22Rv1 (cell line): ENCODE results near the gene GADD45GIP1.
"Not testable (repeated sequence)": the region's sequence is repeated elsewhere in the genome, so short reads cannot be mapped to it uniquely, and the experiment has no call there.

Experiments
- H3K27ac ChIP-seq: fragments of 450-650 bp; 2 replicates; pipeline ENCODE4 v1.5.1; 2017
- ZFX ChIP-seq: fragments of 450-650 bp; IDR thresholded peaks from 2 replicates; pipeline ENCODE4 v1.6.1; 2017; ENCODE audit warnings: antibody characterized with exemption, borderline replicate concordance
- TF ChIP-seq, protein P1 (sequence below): fragments of 450-650 bp; IDR thresholded peaks from 2 replicates; pipeline ENCODE4 v1.5.1; 2017; ENCODE audit warnings: mild to moderate bottlenecking

Gene GADD45GIP1

DNA sequence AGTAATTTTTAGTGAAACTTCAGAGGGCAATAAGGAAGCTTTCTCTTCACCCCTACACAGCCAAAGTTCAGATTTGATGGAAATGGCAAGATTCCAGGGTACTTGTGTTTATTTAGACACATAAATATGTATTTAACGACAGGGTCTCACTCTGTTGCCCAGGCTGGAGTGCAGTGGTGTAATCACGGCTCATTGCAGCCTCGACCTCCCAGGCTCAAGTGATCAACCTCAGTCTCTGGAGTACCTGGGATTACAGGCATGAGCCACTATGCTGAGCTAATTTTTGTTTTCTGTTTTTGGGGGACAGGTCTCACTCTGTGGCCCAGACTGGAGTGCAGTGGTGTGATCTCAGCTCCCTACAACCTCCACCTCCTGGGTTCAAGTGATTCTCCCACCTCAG lies 36.0 kb downstream of the GADD45GIP1 start:
- H3K27ac ChIP-seq = peak overlapping the region; percentile 74
- TF ChIP-seq, protein P1, sequence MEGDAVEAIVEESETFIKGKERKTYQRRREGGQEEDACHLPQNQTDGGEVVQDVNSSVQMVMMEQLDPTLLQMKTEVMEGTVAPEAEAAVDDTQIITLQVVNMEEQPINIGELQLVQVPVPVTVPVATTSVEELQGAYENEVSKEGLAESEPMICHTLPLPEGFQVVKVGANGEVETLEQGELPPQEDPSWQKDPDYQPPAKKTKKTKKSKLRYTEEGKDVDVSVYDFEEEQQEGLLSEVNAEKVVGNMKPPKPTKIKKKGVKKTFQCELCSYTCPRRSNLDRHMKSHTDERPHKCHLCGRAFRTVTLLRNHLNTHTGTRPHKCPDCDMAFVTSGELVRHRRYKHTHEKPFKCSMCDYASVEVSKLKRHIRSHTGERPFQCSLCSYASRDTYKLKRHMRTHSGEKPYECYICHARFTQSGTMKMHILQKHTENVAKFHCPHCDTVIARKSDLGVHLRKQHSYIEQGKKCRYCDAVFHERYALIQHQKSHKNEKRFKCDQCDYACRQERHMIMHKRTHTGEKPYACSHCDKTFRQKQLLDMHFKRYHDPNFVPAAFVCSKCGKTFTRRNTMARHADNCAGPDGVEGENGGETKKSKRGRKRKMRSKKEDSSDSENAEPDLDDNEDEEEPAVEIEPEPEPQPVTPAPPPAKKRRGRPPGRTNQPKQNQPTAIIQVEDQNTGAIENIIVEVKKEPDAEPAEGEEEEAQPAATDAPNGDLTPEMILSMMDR = no peak
- no peak for TF ChIP-seq ZFX

DNA sequence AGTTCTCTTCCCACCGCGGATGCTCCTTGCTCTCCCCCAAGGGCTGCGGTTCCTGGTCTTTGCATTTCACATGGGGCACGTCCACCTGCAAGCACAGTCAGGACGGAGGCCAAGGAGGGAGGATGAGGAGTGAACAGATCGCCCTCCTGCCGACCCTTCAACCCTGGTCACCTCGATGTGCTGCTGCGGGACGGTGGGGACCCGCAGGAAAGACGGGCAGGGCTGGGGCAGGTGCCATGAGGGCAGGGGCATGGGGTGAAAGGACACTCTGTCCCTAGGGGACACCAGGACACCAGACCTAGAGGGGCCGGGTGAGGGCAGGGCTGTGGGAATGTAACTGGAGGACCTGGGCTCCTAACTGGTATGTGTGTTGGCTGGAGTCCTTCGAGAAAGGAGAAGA lies 38.8 kb downstream of the GADD45GIP1 start:
- H3K27ac ChIP-seq = peak overlapping the region; percentile 74; the same call in 1 of the 2 replicates
- no peak for TF ChIP-seq ZFX
- TF ChIP-seq, protein P1 = no peak

DNA sequence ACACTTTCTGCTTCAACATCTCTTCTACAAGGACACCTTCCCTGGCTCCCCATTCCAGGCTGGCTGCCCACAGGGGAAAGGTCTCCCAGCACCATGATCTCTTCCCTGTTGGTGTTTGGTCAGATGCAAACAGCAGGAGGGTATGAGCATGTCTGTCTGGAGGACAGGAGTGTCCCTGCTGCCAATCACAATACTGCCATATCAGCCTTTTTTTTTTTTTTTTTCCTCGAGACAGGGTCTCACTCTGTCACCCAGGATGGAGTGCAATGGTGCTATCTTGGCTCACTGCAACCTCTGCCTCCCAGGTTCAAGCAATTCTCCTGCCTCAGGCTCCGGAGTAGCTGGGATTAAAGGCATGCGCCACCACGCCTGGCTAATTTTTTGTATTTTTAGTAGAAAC lies 41.2 kb downstream of the GADD45GIP1 start:
- H3K27ac ChIP-seq = not testable (repeated sequence)

DNA sequence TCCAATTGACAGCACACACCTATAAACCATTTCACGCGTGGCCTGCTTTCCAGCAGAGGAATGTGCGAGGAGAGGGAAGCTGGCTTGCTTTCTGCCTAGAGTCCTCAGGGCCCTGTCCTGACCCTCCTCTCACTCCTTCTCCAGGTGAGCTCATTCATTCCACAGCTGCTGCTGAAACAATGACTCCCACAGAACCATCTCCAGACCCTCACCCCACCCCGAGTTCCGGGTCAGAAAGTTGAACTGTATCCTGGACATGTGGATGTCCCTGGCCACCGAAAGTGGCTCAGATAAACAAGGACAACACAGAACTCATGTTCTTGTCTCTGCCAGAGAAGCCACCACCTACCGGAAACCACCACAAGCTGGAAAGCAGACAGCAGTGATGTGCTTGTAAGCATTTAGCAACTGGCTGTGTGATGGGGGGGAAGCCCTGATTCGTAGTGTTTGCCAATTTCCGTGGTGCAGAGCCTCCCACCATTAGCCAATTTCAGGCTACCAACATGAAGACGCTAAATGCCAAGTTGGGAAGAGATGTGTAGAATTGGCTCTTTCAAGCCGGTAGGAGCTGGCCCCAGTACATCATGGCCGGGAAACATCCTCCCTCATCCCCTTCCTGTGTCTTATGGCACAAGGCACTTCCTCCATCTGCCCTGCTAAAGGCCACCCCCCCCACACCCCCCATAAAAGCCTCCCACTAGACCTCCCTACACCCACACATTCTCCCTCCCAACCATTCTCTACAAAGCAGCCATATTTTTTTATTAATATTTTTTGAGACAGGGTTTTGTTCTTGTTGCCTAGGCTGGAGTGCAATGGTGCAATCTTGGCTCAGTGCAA lies 43.0 kb downstream of the GADD45GIP1 start:
- TF ChIP-seq ZFX = no peak
- TF ChIP-seq, protein P1 = no peak
- peak overlapping the region; percentile 78 for H3K27ac ChIP-seq

DNA sequence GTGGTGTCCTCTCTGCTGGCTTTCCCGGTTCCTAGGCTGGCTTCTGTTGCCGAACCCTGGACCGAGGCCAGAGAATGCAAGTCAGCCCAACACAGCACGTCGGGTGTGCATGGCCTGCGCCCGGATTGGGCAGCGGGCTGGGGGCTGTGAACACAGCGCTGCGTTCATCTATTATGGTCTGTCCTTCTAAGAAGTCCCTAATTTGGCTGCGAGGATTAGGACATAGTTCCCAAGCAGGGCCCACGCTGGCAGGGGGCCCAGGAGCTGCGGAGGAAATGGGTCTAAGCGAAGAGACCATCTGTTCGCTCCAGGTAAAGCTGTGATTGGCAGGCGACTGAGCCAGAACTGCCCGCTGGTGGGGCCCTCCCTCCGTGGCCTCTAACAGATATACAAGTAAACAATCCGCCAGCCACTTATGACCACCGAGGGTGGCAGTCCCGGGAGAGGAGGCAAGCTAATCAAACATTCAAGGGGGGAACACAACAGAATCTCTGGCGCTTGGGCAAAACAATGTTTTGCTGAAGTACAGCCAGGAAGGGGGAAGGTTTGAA lies 43.9 kb downstream of the GADD45GIP1 start:
- TF ChIP-seq ZFX = no peak
- TF ChIP-seq, protein P1 = no peak
- H3K27ac ChIP-seq = peak overlapping the region; percentile 78

DNA sequence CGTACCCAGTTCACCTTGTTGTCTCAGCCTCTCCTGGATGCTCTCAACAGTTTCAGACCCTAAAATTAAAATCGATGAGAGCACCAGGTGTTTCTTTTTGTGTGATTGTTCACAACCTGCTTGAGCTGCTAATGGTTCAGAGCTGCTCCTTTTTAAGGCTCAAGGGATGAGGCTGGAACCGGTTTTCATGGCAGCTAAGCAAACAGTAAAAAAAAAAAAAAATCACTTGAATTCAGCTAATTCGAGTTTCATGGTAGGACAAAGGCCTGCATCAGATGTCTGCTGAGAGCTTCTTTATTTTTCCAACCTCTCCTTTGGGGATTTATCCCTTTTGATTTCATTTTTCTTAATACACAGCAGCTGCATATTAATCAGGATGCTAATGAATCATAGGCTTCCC lies 44.5 kb downstream of the GADD45GIP1 start:
- no peak for TF ChIP-seq ZFX
- TF ChIP-seq, protein P1 = no peak
- H3K27ac ChIP-seq = peak overlapping the region; percentile 78

DNA sequence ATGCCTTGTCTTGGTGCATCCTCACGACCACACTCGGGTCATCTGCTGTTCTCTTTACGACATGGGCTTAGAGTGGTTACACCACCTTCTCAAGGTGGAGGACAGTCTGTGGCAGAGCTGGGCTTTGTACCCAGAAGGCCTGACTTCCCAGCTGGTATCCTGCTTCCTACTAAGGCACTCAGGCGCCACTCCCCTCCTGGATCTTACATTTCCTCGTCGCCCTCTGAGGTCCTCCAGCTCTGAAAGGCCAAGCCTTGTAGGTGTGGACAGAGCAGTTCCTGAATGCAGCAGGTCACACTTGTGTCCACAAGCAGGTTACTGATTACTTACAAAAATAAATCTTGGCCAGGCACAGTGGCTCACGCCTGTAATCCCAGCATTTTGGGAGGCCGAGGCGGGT lies 49.9 kb downstream of the GADD45GIP1 start:
- H3K27ac ChIP-seq = no peak overlapping the region
- TF ChIP-seq ZFX = no peak
- TF ChIP-seq, protein P1 = no peak
